GM18873 (cell line): ENCODE results near the gene C6orf132.

Experiments used
- ATAC-seq: cut with Tn5 transposase; IDR thresholded peaks from one replicate; pipeline ENCODE4 v1.9.1; 2021; ENCODE audit warnings: mild to moderate bottlenecking, moderate library complexity, moderate number of reproducible peaks; ENCODE audit not compliant: unreplicated experiment, low FRiP score

C6orf132 gene

GRCh38 chr6:42086046-42087035 lies 56.1 kb downstream of the C6orf132 start:
- ATAC-seq = no peak

- ATAC-seq = no peak
Measured at GRCh38 chr6:42084889-42085288, 57.5 kb downstream of the C6orf132 start.

GRCh38 chr6:42083530-42083929 lies 58.9 kb downstream of the C6orf132 start:
- no peak for ATAC-seq

GRCh38 chr6:42079941-42080464 lies 62.4 kb downstream of the C6orf132 start:
- no peak for ATAC-seq

GRCh38 chr6:42078386-42078785 lies 64.0 kb downstream of the C6orf132 start:
- no peak for ATAC-seq

- ATAC-seq = no peak
Measured at GRCh38 chr6:42075159-42075838, 67.1 kb downstream of the C6orf132 start.

- no peak for ATAC-seq
Measured at GRCh38 chr6:42073287-42073686, 69.1 kb downstream of the C6orf132 start.

- ATAC-seq = no peak
Measured at GRCh38 chr6:42071881-42072583, 70.4 kb downstream of the C6orf132 start.

- no peak for ATAC-seq
Measured at GRCh38 chr6:42068872-42069522, 73.4 kb downstream of the C6orf132 start.

- ATAC-seq = no peak
Measured at GRCh38 chr6:42068173-42068572, 74.2 kb downstream of the C6orf132 start.

GRCh38 chr6:42066156-42066675 lies 76.2 kb downstream of the C6orf132 start:
- no peak for ATAC-seq

- ATAC-seq = no peak
Measured at GRCh38 chr6:42059743-42060142, 82.7 kb downstream of the C6orf132 start.

- ATAC-seq = no peak
Measured at GRCh38 chr6:42053601-42054000, 88.8 kb downstream of the C6orf132 start.

- no peak for ATAC-seq
Measured at GRCh38 chr6:42051268-42051653, 91.2 kb downstream of the C6orf132 start.
